GM23338 (cell line): ENCODE results near the gene RYR3.

Experiments used
- ETS1 ChIP-seq: IDR thresholded peaks from 2 replicates; pipeline ENCODE4 v1.6.1; 2016; ENCODE audit warnings: antibody characterized with exemption
- NANOG ChIP-seq: IDR thresholded peaks from 2 replicates; pipeline ENCODE4 v1.6.1; 2016; ENCODE audit warnings: antibody characterized with exemption, borderline replicate concordance
- POLR2AphosphoS5 ChIP-seq: IDR thresholded peaks from 2 replicates; pipeline ENCODE4 v1.6.1; 2016; ENCODE audit warnings: antibody characterized with exemption, low read depth
- REST ChIP-seq: IDR thresholded peaks from one replicate; pipeline ENCODE4 v1.6.1; 2018; ENCODE audit warnings: antibody characterized with exemption; ENCODE audit not compliant: unreplicated experiment
- STAT1 ChIP-seq: IDR thresholded peaks from one replicate; pipeline ENCODE4 v1.6.1; 2016; ENCODE audit warnings: antibody characterized with exemption; ENCODE audit not compliant: unreplicated experiment
- TF ChIP-seq, protein P1 (sequence below), 2 experiments: fragments of 200-600 bp in 1 of 2; sonication (generic) in 1 of 2; conservative IDR thresholded peaks; 2 replicates each; pipeline versions ENCODE4 v1.5.1 to v1.6.1; 2016 to 2017; ENCODE audit warnings: antibody characterized with exemption in 2 of 2, low read depth in 2 of 2, mild to moderate bottlenecking in 2 of 2, moderate library complexity in 1 of 2

GRCh38 chr15:33753012-33753411 is 442.2 kb downstream of the RYR3 start:
- TF ChIP-seq, protein P1, sequence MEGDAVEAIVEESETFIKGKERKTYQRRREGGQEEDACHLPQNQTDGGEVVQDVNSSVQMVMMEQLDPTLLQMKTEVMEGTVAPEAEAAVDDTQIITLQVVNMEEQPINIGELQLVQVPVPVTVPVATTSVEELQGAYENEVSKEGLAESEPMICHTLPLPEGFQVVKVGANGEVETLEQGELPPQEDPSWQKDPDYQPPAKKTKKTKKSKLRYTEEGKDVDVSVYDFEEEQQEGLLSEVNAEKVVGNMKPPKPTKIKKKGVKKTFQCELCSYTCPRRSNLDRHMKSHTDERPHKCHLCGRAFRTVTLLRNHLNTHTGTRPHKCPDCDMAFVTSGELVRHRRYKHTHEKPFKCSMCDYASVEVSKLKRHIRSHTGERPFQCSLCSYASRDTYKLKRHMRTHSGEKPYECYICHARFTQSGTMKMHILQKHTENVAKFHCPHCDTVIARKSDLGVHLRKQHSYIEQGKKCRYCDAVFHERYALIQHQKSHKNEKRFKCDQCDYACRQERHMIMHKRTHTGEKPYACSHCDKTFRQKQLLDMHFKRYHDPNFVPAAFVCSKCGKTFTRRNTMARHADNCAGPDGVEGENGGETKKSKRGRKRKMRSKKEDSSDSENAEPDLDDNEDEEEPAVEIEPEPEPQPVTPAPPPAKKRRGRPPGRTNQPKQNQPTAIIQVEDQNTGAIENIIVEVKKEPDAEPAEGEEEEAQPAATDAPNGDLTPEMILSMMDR (conservative IDR thresholded peaks at IDR 0.05; ENCODE audit: low read depth in 2 of 2): no peak
- TF ChIP-seq POLR2AphosphoS5 (no peak), ETS1 (no peak), REST (no peak), NANOG (no peak), STAT1 (no peak)
